SK-N-SH (cell line): ENCODE results near the gene FNDC3B.

ENCODE experiments used
- EP300 ChIP-seq, 2 experiments: IDR thresholded peaks; 2 replicates each; pipeline versions ENCODE4 v1.4.0 to v1.6.1; 2012; ENCODE audit warnings: borderline replicate concordance in 1 of 2, low read depth in 1 of 2, low read length in 1 of 2
- FOSL2 ChIP-seq: IDR thresholded peaks from 2 replicates; pipeline ENCODE4 v1.4.0; 2012; ENCODE audit warnings: low read depth, mild to moderate bottlenecking, moderate library complexity, borderline replicate concordance
- POLR2AphosphoS5 ChIP-seq: IDR thresholded peaks from 2 replicates; pipeline ENCODE4 v1.6.1; 2012; ENCODE audit warnings: low read depth, low read length
- RAD21 ChIP-seq: IDR thresholded peaks from 2 replicates; pipeline ENCODE4 v1.6.1; 2012; ENCODE audit warnings: mild to moderate bottlenecking, low read length
- RCOR1 ChIP-seq: fragments of 150-350 bp; IDR thresholded peaks from 2 replicates; pipeline ENCODE4 v1.6.1; 2017; ENCODE audit warnings: antibody characterized with exemption, low read length
- TEAD4 ChIP-seq: IDR thresholded peaks from 2 replicates; pipeline ENCODE4 v1.4.0; 2012; ENCODE audit warnings: mild to moderate bottlenecking, borderline replicate concordance; ENCODE audit not compliant: insufficient read depth
- TF ChIP-seq, protein P1 (sequence below): fragments of 200-600 bp; sonication (generic); IDR thresholded peaks from 2 replicates; pipeline ENCODE4 v1.6.1; 2017; ENCODE audit warnings: antibody characterized with exemption, mild to moderate bottlenecking, moderate library complexity
- TF ChIP-seq, protein P2 (sequence below): IDR thresholded peaks from 2 replicates; pipeline ENCODE4 v1.4.0; 2012; ENCODE audit warnings: low read depth, borderline replicate concordance
- TF ChIP-seq, protein P3 (sequence below): fragments of 150-350 bp; IDR thresholded peaks from 2 replicates; pipeline ENCODE4 v1.6.1; 2017; ENCODE audit warnings: antibody characterized with exemption, low read length, low read depth, borderline replicate concordance

DNA sequence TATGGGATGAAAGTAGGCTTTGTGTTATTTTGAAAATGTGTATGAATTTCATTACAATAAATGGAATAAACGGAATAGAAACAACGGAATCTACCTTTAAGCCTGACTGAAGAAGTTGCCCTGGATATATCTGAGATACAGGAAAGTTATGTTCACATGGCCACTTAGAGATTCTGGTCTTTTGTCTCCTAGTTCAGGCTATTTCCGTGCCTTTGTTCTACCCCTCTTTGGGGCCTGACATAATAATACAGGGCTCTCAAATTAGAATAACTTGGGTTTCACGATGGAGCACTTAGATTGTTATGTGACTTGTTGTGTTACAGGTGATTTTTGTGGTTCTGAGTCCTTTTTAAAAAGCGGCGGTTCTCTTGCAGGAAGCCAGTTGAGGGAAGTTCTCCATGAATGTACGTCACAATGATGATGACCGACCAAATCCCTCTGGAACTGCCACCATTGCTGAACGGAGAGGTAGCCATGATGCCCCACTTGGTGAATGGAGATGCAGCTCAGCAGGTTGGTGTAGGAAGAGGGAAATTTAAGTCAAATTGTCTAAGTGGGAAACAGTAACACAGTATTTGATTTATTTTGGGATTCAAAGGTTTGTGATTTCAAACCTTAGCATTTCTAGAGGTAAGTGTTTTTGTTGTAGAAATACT lies 72.8 kb downstream of the FNDC3B start:
- TF ChIP-seq, protein P1, sequence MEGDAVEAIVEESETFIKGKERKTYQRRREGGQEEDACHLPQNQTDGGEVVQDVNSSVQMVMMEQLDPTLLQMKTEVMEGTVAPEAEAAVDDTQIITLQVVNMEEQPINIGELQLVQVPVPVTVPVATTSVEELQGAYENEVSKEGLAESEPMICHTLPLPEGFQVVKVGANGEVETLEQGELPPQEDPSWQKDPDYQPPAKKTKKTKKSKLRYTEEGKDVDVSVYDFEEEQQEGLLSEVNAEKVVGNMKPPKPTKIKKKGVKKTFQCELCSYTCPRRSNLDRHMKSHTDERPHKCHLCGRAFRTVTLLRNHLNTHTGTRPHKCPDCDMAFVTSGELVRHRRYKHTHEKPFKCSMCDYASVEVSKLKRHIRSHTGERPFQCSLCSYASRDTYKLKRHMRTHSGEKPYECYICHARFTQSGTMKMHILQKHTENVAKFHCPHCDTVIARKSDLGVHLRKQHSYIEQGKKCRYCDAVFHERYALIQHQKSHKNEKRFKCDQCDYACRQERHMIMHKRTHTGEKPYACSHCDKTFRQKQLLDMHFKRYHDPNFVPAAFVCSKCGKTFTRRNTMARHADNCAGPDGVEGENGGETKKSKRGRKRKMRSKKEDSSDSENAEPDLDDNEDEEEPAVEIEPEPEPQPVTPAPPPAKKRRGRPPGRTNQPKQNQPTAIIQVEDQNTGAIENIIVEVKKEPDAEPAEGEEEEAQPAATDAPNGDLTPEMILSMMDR: no peak
- TF ChIP-seq EP300 (IDR thresholded peaks at IDR 0.05; ENCODE audit: borderline replicate concordance in 1 of 2, low read depth in 1 of 2, low read length in 1 of 2) (no peak), FOSL2 (no peak), TEAD4 (no peak), RAD21 (no peak), POLR2AphosphoS5 (no peak), RCOR1 (no peak)
- TF ChIP-seq, protein P2, sequence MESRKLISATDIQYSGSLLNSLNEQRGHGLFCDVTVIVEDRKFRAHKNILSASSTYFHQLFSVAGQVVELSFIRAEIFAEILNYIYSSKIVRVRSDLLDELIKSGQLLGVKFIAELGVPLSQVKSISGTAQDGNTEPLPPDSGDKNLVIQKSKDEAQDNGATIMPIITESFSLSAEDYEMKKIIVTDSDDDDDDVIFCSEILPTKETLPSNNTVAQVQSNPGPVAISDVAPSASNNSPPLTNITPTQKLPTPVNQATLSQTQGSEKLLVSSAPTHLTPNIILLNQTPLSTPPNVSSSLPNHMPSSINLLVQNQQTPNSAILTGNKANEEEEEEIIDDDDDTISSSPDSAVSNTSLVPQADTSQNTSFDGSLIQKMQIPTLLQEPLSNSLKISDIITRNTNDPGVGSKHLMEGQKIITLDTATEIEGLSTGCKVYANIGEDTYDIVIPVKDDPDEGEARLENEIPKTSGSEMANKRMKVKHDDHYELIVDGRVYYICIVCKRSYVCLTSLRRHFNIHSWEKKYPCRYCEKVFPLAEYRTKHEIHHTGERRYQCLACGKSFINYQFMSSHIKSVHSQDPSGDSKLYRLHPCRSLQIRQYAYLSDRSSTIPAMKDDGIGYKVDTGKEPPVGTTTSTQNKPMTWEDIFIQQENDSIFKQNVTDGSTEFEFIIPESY: no peak
- TF ChIP-seq, protein P3, sequence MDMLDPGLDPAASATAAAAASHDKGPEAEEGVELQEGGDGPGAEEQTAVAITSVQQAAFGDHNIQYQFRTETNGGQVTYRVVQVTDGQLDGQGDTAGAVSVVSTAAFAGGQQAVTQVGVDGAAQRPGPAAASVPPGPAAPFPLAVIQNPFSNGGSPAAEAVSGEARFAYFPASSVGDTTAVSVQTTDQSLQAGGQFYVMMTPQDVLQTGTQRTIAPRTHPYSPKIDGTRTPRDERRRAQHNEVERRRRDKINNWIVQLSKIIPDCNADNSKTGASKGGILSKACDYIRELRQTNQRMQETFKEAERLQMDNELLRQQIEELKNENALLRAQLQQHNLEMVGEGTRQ: no peak
